ENCODE measurements around the gene TASL.
"Not testable (repeated sequence)": the region's sequence is repeated elsewhere in the genome, so short reads cannot be mapped to it uniquely, and the experiment has no call there.

Gene TASL

GRCh38 chrX:30576881-30577280 is 685 bp downstream of the TASL start:
- no peak for DNase-seq

GRCh38 chrX:30573125-30573524 is 4.4 kb downstream of the TASL start:
- DNase-seq, result no peak

GRCh38 chrX:30572678-30573077 is 4.9 kb downstream of the TASL start:
- DNase-seq, result no peak

GRCh38 chrX:30572004-30572403 is 5.6 kb downstream of the TASL start:
- no peak for DNase-seq

- peak; percentile 0 for DNase-seq
These were observed 7.1 kb downstream of the TASL start for GRCh38 chrX:30570505-30570904.

- DNase-seq, result no peak
These were observed 9.4 kb downstream of the TASL start for GRCh38 chrX:30568136-30568535.

- DNase-seq, result not testable (repeated sequence)
These were observed 14.5 kb downstream of the TASL start for GRCh38 chrX:30563070-30563469.

- DNase-seq, result no peak
These were observed 16.4 kb downstream of the TASL start for GRCh38 chrX:30561191-30561590.

GRCh38 chrX:30538271-30538670 is 39.3 kb downstream of the TASL start:
- DNase-seq, result no peak

GRCh38 chrX:30533835-30534234 is 43.7 kb downstream of the TASL start:
- DNase-seq, result no peak

GRCh38 chrX:30533266-30533665 is 44.3 kb downstream of the TASL start:
- DNase-seq, result no peak

GRCh38 chrX:30530606-30531005 is 47.0 kb downstream of the TASL start:
- DNase-seq, result no peak

- no peak for DNase-seq
These were observed 51.8 kb downstream of the TASL start for GRCh38 chrX:30525732-30526131.

- no peak for DNase-seq
These were observed 56.0 kb downstream of the TASL start for GRCh38 chrX:30521440-30522182.

GRCh38 chrX:30513284-30513683 is 64.3 kb downstream of the TASL start:
- DNase-seq, result no peak

Data from NCI-H774 (cell line).